ENCODE measurements around the gene NAP1L3. TPM values are rescaled to one million over a fixed set of nuclear protein-coding genes. Genes with fewer than 3 reads are reported as not detected.

NAP1L3 gene, protein sequence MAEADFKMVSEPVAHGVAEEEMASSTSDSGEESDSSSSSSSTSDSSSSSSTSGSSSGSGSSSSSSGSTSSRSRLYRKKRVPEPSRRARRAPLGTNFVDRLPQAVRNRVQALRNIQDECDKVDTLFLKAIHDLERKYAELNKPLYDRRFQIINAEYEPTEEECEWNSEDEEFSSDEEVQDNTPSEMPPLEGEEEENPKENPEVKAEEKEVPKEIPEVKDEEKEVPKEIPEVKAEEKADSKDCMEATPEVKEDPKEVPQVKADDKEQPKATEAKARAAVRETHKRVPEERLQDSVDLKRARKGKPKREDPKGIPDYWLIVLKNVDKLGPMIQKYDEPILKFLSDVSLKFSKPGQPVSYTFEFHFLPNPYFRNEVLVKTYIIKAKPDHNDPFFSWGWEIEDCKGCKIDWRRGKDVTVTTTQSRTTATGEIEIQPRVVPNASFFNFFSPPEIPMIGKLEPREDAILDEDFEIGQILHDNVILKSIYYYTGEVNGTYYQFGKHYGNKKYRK
- total RNA-seq (3.8 TPM), polyA plus RNA-seq (ENCODE audit: insufficient read depth, low read depth, low replicate concordance) (3.2 TPM)
- long read RNA-seq, donor 1, transcript NAP1L3-201 (1 exons, 2,639 nt) = major isoform, 15 of 15 reads
- long read RNA-seq, donor 1, partial matches to known transcripts = 0 of 15 reads
- long read RNA-seq, donor 1, other reads (novel, unspliced or antisense) = 0 of 15 reads
- long read RNA-seq, donor 2, transcript NAP1L3-201 (1 exons, 2,639 nt) = major isoform, 6 of 6 reads
- long read RNA-seq, donor 2, partial matches to known transcripts = 0 of 6 reads
- long read RNA-seq, donor 2, other reads (novel, unspliced or antisense) = 0 of 6 reads
- long read RNA-seq, donor 3, transcript NAP1L3-201 (1 exons, 2,639 nt) = major isoform, 14 of 14 reads
- long read RNA-seq, donor 3, partial matches to known transcripts = 0 of 14 reads
- long read RNA-seq, donor 3, other reads (novel, unspliced or antisense) = 0 of 14 reads
- long read RNA-seq, donor 4, transcript NAP1L3-201 (1 exons, 2,639 nt) = major isoform, 5 of 5 reads
- long read RNA-seq, donor 4, partial matches to known transcripts = 0 of 5 reads
- long read RNA-seq, donor 4, other reads (novel, unspliced or antisense) = 0 of 5 reads
- long read RNA-seq, donor 5 = 0 reads
- long read RNA-seq, donor 6, transcript NAP1L3-201 (1 exons, 2,639 nt) = major isoform, 18 of 18 reads
- long read RNA-seq, donor 6, partial matches to known transcripts = 0 of 18 reads
- long read RNA-seq, donor 6, other reads (novel, unspliced or antisense) = 0 of 18 reads
- long read RNA-seq, donor 7, partial matches to known transcripts = 0 of 4 reads
- long read RNA-seq, donor 7, other reads (novel, unspliced or antisense) = 0 of 4 reads
- long read RNA-seq, donor 8, transcript NAP1L3-201 (1 exons, 2,639 nt) = major isoform, 11 of 11 reads
- long read RNA-seq, donor 8, partial matches to known transcripts = 0 of 11 reads
- long read RNA-seq, donor 8, other reads (novel, unspliced or antisense) = 0 of 11 reads
- long read RNA-seq, donor 9, transcript NAP1L3-201 (1 exons, 2,639 nt) = major isoform, 10 of 10 reads
- long read RNA-seq, donor 9, partial matches to known transcripts = 0 of 10 reads
- long read RNA-seq, donor 9, other reads (novel, unspliced or antisense) = 0 of 10 reads
- long read RNA-seq, donor 10, transcript NAP1L3-201 (1 exons, 2,639 nt) = major isoform, 11 of 11 reads
- long read RNA-seq, donor 10, partial matches to known transcripts = 0 of 11 reads
- long read RNA-seq, donor 10, other reads (novel, unspliced or antisense) = 0 of 11 reads

DNA sequence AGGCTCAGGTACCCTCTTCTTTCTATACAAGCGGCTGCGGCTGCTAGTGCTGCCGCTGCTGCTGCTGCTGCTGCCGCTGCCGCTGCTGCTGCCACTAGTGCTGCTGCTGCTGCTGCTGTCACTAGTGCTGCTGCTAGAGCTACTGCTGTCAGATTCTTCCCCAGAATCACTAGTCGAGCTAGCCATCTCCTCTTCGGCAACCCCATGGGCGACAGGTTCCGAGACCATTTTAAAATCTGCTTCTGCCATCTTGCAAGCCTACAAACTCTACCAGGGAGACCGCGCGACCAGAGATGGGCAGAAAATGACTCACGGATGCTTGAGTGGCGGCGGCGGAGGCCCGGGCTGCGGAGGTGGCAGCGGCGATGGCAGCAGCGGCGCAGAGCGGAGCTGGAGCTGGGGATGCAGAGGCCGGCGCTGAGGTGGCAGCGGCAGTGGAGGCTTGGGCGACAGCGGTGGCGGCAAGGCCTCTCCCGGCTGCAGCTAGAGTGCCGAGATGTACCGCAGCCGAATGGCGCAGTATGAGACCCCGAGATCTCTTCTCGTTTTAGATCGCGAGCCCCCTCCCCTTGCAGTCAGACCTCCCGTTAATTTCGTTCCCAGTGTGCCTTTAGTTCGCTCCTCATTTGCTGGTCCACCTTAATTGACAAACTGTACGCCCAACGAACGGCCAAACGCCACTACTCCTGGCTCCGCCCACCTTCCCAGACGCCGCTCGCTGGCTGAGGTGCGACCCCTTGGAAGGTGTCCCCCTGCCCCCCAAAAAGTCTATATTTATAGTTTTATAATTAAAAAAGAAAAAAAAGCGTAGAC lies at the start of gene NAP1L3:
Gene NAP1L3 (minus strand): TSS at position 523 of the 813 bp plus-strand sequence. CDS start 274 bp downstream, at position 249.
- Histone ChIP-seq H3K4me3 (ENCODE audit: low read length in 3 of 3) (peak within 1 kb of the TSS; percentile 65 to 79 (median 73)), H3K27me3 (ENCODE audit: control insufficient read depth, insufficient read depth, low read length) (peaks cover 9% of the 10 kb centered on the region), H3K9me3 (ENCODE audit: control insufficient read depth in 2 of 3, insufficient read depth in 1 of 3, low read length in 3 of 3) (no peaks in the 10 kb centered on the region), H3K4me1 (ENCODE audit: control insufficient read depth in 2 of 3, insufficient read depth in 2 of 3, low read depth in 1 of 3, low read length in 3 of 3) (no peaks in the 10 kb centered on the region), H3K36me3 (ENCODE audit: control insufficient read depth in 2 of 3, insufficient read depth in 3 of 3, low read length in 3 of 3) (no peaks in the 10 kb centered on the region), H3K27ac (ENCODE audit: low read depth in 2 of 2, low read length in 2 of 2) (peak within 1 kb of the TSS; percentile 22 to 37), H3K9ac (ENCODE audit: low read length in 3 of 3) (peak within 1 kb of the TSS in 2 of 3 donors; percentile 12 to 55)
- DNase-seq (peak; percentile 76 to 94 (median 84)), FAIRE-seq (no peak)
- intact Hi-C loops (cut with DNase I) = no loop called here
- TF ChIP-seq, protein P1, sequence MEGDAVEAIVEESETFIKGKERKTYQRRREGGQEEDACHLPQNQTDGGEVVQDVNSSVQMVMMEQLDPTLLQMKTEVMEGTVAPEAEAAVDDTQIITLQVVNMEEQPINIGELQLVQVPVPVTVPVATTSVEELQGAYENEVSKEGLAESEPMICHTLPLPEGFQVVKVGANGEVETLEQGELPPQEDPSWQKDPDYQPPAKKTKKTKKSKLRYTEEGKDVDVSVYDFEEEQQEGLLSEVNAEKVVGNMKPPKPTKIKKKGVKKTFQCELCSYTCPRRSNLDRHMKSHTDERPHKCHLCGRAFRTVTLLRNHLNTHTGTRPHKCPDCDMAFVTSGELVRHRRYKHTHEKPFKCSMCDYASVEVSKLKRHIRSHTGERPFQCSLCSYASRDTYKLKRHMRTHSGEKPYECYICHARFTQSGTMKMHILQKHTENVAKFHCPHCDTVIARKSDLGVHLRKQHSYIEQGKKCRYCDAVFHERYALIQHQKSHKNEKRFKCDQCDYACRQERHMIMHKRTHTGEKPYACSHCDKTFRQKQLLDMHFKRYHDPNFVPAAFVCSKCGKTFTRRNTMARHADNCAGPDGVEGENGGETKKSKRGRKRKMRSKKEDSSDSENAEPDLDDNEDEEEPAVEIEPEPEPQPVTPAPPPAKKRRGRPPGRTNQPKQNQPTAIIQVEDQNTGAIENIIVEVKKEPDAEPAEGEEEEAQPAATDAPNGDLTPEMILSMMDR (IDR thresholded peaks at IDR 0.05; ENCODE audit: borderline replicate concordance, extremely low read depth, insufficient read depth) = no peak

DNA sequence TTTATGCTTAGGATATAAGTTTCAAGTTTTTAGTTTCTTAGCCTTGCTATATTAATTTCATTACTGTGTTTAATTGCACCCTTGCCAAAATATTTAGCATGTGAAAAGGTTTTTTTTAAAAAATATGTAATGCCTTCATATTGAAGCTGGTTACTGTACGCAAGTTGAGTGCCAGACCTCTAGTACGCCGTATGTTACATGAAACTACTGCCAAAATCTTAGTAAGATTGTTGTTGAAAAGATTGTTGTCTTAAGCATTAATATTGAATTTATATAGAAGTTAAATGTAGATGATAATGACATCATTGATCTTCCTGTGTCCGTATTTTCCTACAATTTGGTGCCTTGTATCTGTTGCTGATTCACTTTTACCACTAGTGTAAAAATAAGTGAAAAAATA lies 37.7 kb upstream of the NAP1L3 start:
- TF ChIP-seq, protein P1 (IDR thresholded peaks at IDR 0.05; ENCODE audit: borderline replicate concordance, extremely low read depth, insufficient read depth) = no peak
- H3K4me3 ChIP-seq (ENCODE audit: low read length in 3 of 3) = no peak overlapping the region
- no peaks in the 10 kb centered on the region for H3K9me3 ChIP-seq (ENCODE audit: control insufficient read depth in 2 of 3, insufficient read depth in 1 of 3, low read length in 3 of 3)
- H3K4me1 ChIP-seq (ENCODE audit: control insufficient read depth in 2 of 3, insufficient read depth in 2 of 3, low read depth in 1 of 3, low read length in 3 of 3) = no peaks in the 10 kb centered on the region
- DNase-seq (no peak), FAIRE-seq (no peak)
- no peak overlapping the region for H3K27ac ChIP-seq (ENCODE audit: low read depth in 2 of 2, low read length in 2 of 2)
- no peaks in the 10 kb centered on the region for H3K27me3 ChIP-seq (ENCODE audit: control insufficient read depth, insufficient read depth, low read length)
- intact Hi-C loops (cut with DNase I) = no loop called here
- no peaks in the 10 kb centered on the region for H3K36me3 ChIP-seq (ENCODE audit: control insufficient read depth in 2 of 3, insufficient read depth in 3 of 3, low read length in 3 of 3)
- H3K9ac ChIP-seq (ENCODE audit: low read length in 3 of 3) = no peak overlapping the region
